ENCODE measurements around the gene E2F3. TPM values are rescaled to one million over a fixed set of nuclear protein-coding genes. Genes with fewer than 3 reads are reported as not detected.

E2F3 gene
- total RNA-seq, 2 experiments from 2014 or later = 16.0 to 17.0 TPM

GRCh38 chr6:20414711-20415110, 13.0 kb downstream of the E2F3 start:
- POLR2A ChIA-PET = interaction anchor here (0.6 to 1.2 kb wide), 2 partner anchors 20 to 94 kb away, joined by 4 read pairs; no protein-coding TSS in a partner anchor
- CTCF ChIA-PET = interaction anchor here (2.5 kb wide), 1 partner anchor 10 kb away, joined by 16 read pairs; no protein-coding TSS in a partner anchor
- Mint-ChIP-seq H3K36me3 (ENCODE audit: low read depth) (peaks cover 36% of the 10 kb centered on the region), H3K4me3 (no peak overlapping the region), H3K27me3 (no peaks in the 10 kb centered on the region), H3K4me1 (ENCODE audit: low read depth) (peaks cover 70% of the 10 kb centered on the region), H3K27ac (no peak overlapping the region), H3K9me3 (no peaks in the 10 kb centered on the region)
- TF ChIP-seq CTCF (IDR thresholded peaks at IDR 0.05) = no peak
- no peak for ATAC-seq
- DNase-seq = no peak
- intact Hi-C loops (cut with micrococcal nuclease) = no loop called here

- intact Hi-C loops (cut with micrococcal nuclease) = no loop called here
- Mint-ChIP-seq H3K27me3 (no peaks in the 10 kb centered on the region), H3K4me1 (ENCODE audit: low read depth) (peaks cover 66% of the 10 kb centered on the region), H3K4me3 (no peak overlapping the region), H3K9me3 (no peaks in the 10 kb centered on the region), H3K27ac (no peak overlapping the region), H3K36me3 (ENCODE audit: low read depth) (peaks cover 34% of the 10 kb centered on the region)
- no peak for TF ChIP-seq CTCF (IDR thresholded peaks at IDR 0.05)
- ChIA-PET POLR2A (interaction anchor here (0.6 kb wide), 1 partner anchor 150 kb away, joined by 3 read pairs; no protein-coding TSS in a partner anchor), CTCF (interaction anchor here (2.5 kb wide), 1 partner anchor 11 kb away, joined by 16 read pairs; no protein-coding TSS in a partner anchor)
- ATAC-seq (no peak), DNase-seq (no peak)
Observed at GRCh38 chr6:20415304-20415703, 13.6 kb downstream of the E2F3 start.

GRCh38 chr6:20415712-20416454, 14.2 kb downstream of the E2F3 start:
- no peak for TF ChIP-seq CTCF (IDR thresholded peaks at IDR 0.05)
- ChIA-PET POLR2A (interaction anchor here (0.6 kb wide), 1 partner anchor 149 kb away, joined by 3 read pairs; no protein-coding TSS in a partner anchor), CTCF (no interaction called here)
- intact Hi-C loops (cut with micrococcal nuclease) = no loop called here
- H3K36me3 Mint-ChIP-seq (ENCODE audit: low read depth) = peaks cover 33% of the 10 kb centered on the region
- H3K27ac Mint-ChIP-seq = no peak overlapping the region
- DNase-seq (no peak), ATAC-seq (peak; percentile 27)
- peaks cover 62% of the 10 kb centered on the region for H3K4me1 Mint-ChIP-seq (ENCODE audit: low read depth)
- H3K27me3 Mint-ChIP-seq = no peaks in the 10 kb centered on the region
- no peaks in the 10 kb centered on the region for H3K9me3 Mint-ChIP-seq
- no peak overlapping the region for H3K4me3 Mint-ChIP-seq

- DNase-seq (no peak), ATAC-seq (peak; percentile 13)
- ChIA-PET CTCF (interaction anchor here (1.2 to 3.2 kb wide), 2 partner anchors 12 to 111 kb away, joined by 4 to 15 read pairs; no protein-coding TSS in a partner anchor), POLR2A (interaction anchor here (1.1 kb wide), 1 partner anchor 12 kb away, joined by 4 read pairs; no protein-coding TSS in a partner anchor)
- peaks cover 4% of the 10 kb centered on the region for H3K9me3 Mint-ChIP-seq
- no peak for TF ChIP-seq CTCF (IDR thresholded peaks at IDR 0.05)
- no peaks in the 10 kb centered on the region for H3K27me3 Mint-ChIP-seq
- no peak overlapping the region for H3K27ac Mint-ChIP-seq
- H3K36me3 Mint-ChIP-seq (ENCODE audit: low read depth) = peaks cover 33% of the 10 kb centered on the region
- intact Hi-C loops (cut with micrococcal nuclease) = no loop called here
- peaks cover 56% of the 10 kb centered on the region for H3K4me1 Mint-ChIP-seq (ENCODE audit: low read depth)
- H3K4me3 Mint-ChIP-seq = no peak overlapping the region
Observed at GRCh38 chr6:20416567-20417345, 15.1 kb downstream of the E2F3 start.

Measured in activated CD8-positive, alpha-beta T cell treated with anti-CD3 and anti-CD28 coated beads for 36 hours (primary cell).